ENCODE data around the gene EIPR1.

Gene EIPR1

GRCh38 chr2:3265471-3265870, 112.1 kb downstream of the EIPR1 start:
- no peak for DNase-seq

DNA sequence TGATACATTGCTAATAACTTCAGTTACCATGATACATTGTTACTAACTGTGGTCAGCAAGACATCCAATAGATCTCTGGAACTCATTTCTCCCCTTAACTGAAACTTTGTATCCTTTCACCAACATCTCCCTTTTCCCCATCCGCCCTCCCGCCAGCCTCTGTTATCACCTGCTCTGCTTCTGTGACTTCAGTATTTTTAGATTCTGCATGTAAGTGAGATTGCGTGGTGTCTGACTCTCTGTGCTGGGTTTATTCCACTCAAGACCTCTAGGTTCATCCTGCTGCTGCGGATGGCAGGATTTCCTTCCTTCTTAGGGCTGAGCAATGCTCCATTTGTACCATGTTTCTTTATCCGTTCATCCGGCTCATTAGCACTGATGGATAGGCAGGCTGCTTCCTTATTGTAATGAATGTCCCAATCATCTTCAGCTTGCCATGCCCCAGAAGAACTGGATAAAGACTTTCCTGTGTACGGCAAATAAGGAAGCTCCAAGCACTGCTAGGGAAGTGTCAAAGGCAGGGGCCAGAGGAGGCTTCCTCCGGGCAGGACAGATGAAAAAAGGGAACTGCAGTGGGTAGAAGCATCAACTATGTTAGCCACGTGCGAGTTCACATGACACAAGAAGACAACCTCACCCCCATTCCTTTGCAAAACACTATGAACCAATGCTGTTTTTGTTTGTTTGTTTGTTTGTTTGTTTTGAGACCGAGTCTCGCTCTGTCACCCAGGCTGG, 113.4 kb downstream of the EIPR1 start:
- DNase-seq = no peak

DNA sequence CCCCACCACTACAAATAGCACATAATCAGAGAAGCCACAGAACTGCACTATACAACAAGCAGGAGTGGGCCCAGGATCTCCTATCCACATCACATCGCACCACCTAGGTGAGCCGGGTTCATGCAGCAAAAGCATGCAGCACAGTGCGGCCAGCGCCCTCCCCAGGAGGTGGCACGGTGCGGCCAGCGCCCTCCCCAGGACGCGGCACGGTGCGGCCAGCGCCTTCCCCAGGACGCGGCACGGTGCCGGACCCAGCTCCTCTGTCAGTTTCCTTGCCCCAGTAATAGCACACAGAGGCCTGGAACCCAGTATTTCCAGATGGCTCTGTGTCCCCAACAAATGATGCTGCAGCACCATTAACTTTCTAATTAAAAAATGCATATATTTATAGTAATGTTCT, 114.1 kb downstream of the EIPR1 start:
- DNase-seq = no peak

- DNase-seq = no peak
Observed at GRCh38 chr2:3262437-3263388, 114.9 kb downstream of the EIPR1 start.

DNA sequence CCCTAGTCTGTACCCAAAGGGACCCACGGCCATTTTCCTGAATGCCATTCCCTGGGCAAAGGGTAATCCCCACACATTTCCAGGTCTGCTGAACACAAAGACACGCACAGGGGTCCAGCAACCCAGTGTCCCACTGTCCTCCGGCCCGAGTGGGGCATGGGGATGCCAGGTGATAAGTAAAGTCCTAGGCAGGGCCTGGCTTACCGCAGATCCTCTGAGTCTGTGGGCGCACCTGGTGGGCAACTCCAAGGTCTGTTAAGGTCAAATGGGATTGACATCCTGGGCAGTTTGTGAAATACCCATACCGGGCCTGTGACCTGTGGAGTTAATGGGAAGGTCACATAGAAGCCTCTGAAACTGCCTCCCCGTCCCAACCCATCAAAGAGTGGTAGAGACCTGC, 116.1 kb downstream of the EIPR1 start:
- DNase-seq = no peak

DNA sequence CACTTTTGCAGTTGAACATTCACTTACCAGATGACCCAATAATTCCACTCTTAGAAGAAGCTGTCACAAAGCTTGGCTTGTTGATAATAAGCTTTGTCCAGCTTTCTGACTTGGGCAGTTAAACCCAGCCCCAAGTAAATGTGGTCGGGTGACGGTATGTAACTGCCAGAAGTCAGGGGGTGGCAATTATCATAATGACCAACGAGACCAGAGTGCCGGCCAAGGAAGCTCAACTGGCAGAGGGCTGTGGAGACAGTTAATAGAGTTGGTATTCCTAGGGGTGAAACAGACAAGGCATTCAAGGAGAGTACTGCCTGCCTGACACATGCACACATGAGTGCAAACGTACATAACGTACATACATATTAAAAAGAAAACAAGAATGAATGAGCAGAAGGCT, 116.7 kb downstream of the EIPR1 start:
- DNase-seq = no peak

DNA sequence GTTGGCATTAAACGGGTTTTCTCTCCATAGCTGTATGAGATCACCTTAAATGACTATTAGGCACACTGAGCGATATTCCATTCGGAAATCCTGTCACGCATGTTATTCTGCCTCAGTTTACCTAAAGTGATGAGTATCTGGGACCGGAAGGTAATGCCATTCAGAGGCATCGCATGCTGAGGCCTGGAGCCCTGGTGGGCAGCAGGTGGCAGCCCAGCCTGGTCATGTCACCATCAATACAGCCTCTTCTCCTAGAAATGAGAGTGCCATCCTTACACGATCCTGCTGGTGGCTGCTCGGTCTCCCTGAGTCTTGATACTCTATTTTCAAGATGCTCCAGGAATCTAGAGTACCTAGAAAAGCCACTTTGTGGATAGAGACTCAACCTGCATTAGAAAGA, 119.8 kb downstream of the EIPR1 start:
- no peak for DNase-seq

DNA sequence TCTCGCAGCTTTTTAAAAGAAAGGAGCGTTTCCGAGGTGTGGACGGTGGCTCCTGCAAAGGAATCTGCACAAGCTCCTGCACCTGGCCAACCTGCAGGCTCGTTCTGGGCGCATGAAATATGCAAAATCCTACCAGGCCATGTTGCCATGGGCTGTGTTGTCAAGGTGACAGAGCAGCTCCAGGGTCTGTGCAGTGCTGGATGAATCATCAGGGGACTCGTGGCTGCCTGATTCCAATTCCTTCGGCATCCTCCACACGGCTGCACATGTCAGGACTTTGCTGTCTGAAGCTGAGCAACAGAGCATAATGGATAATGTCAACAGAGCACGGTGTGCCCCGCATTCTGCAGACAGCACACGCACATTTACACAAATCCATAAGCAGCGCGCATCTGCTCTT, 120.5 kb downstream of the EIPR1 start:
- DNase-seq = no peak

DNA sequence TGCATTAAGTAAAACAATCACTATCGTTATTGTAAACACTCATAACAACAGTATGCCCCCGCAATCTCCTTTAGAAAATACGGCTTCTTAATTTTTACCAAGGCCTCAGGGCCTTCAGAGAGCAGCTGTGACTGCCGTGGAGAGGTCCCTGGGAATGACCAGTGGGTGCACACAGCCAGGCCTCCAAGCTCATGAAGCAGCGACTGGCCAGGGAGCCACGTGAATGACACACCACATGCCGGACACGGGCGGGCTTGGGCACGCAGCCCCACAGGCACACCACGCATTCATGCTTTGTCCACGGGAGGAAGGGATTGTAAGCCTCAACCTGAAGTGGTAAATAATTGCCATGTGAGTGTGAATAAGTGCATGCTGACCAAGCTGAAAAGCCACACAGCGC, 121.0 kb downstream of the EIPR1 start:
- no peak for DNase-seq

- no peak for DNase-seq
Observed at GRCh38 chr2:3256157-3256556, 121.5 kb downstream of the EIPR1 start.

- DNase-seq = no peak
Observed at GRCh38 chr2:3254442-3254941, 123.1 kb downstream of the EIPR1 start.

DNA sequence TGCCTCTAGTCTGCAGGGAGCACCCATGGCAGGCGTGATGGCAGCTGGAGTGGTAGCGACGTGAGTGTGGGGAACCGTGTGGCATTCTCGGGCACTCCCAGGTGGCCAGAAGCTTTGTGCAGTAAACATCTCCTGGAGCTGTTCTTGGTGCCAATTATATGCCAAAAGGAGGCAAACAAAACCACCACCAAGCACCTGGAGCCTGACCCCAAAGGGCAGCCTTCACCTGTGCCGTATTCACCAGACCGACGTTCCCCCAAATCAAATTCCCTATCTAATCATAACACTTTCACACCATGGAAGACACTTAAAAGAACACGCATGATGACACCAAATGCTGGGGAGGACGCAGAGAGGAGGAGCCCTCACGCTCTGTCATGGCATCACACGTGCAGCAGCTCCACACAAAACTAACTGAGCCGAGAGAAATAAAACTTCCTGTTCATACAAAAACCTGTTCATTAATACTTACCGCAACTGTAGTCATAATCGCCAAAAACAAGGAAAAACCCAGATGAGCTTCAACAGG, 123.6 kb downstream of the EIPR1 start:
- no peak for DNase-seq

- no peak for DNase-seq
Observed at GRCh38 chr2:3251946-3252345, 125.7 kb downstream of the EIPR1 start.

- no peak for DNase-seq
Observed at GRCh38 chr2:3249476-3249962, 128.1 kb downstream of the EIPR1 start.

DNA sequence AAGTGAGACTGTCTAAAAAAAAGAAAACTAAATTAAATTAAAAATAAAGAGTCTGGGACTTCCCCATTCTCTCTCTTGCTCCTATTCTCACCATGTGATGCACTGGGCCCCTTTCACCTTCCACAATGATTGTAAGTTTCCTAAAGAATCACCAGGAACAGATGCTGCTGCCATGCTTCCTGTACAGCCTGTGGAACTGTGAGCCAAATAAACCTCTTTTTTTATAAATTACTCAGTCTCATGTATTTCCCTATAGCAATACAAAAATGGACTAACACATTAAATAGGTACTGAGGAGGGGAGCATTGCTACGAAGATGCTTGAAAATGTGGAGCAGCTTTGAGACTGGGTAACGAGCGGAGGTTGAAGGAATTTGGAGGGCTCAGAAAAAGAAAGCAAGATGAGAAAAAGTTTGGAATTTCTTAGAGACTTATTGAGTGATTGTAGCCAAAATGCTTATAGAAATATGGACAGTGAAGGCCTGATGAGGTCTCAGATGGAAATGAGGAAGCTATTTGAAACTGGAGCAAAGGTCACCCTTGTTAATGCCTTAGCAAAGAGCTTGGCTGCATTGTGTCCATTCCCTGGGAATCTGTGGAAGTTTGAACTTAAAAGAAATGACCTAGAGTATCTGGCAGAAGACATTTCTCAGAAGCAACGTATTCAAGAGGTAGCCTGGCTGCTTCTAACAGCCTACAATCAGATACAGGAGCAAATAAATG, 128.7 kb downstream of the EIPR1 start:
- no peak for DNase-seq

DNA sequence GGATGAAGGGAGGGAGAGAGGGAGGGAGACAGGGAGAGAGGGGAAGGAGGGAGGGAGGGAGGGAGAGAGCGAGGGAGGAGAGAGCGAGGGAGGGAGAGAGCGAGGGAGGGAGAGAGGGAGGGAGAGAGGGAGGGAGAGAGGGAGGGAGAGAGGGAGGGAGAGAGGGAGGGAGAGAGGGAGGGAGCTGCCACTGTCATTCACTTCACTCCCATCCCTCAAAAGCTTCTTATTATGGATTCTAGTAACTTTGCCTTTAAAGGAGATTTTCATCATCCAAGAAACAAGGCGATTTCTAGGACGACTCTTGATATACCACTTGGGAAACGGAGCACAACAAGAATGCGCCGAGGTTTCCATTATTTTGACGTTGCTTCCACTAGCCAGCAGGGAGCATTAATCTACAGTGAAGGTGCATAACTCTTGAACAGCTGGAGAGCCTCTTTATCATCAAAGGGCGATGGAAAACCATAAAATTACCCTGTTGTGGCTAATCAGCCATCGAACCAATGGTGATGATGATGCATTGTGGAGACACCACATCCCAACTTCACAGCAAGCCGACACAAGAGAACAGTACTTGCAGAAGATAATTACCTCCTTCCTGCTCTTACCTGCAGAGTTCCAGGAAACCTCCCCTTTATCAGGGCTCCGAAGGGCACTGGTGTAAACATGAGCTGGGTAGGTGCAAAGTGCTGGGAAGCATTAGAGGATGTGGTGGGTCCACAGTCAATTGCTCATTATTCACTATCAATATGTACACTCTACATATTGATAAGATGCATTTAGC, 130.5 kb downstream of the EIPR1 start:
- no peak for DNase-seq

GRCh38 chr2:3246406-3246805, 131.2 kb downstream of the EIPR1 start:
- no peak for DNase-seq

DNA sequence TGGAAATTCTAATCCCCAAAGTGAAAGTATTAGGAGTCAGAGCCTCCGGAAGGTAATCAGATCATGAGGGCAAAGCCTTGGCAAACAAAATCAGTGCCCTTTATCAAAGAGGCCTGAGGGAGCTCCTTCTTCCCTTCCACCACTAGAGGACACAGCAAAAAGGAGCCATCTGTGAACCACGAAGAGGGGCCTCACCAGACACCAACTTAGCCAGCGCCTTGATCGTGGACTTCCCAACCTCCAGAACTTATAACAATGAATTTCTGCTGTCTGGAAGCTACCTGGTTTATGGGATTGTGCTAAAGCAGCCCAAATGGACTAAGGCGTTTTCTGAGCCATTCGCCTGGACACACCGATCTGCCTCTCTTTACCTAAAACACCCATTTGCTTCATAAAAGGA, 133.1 kb downstream of the EIPR1 start:
- no peak for DNase-seq

GRCh38 chr2:3243804-3244203, 133.8 kb downstream of the EIPR1 start:
- DNase-seq = no peak

GRCh38 chr2:3242747-3243369, 134.8 kb downstream of the EIPR1 start:
- DNase-seq = no peak

DNA sequence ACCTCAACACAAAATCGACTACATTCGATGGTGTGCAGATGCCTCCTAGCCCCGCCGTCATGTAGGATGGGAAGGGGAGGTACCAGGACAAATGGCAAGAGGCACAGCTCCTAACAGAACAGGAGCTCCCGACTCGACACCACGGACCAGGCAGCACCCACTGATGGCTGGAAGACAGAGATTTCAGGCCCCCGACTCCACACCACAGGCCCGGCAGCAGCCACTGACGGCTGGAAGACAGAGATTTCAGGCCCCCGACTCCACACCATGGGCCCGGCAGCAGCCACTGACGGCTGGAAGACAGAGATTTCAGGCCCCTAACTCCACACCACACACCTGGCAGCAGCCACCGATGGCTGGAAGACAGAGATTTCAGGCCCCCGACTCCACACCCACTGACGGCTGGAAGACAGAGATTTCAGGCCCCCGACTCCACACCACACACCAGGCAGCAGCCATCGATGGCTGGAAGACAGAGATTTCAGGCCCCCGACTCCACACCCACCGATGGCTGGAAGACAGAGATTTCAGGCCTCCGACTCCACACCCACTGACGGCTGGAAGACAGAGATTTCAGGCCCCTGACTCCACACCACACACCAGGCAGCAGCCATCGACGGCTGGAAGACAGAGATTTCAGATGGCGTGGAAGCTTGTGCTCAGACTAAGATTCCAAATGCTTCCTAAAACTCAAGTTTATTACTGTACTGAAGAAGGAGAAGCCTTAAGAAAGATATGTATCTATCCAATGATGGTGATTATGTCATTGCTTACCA, 135.5 kb downstream of the EIPR1 start:
- no peak for DNase-seq
